ENCODE results near the gene BMP6.

DNA sequence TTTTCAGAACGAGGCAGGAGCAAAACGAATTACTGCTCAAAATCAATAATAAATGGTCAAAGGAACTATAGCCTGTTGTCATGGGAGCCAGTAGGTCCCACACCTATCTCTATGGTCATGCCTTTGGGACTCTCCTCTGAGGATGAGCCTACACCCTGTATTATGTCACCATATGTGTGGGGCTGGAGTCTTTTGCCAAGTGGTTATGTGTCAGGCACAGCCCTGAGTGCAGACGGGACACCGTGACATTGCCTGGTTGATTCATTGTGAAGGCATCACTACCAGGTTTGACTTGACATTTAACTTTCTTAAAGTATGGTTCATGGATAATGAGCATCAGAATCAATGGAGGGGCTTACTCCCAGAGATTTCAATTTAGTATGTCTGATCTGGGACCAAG lies 23.6 kb downstream of the BMP6 start:
- TF ChIP-seq GATA2 (IDR thresholded peaks at IDR 0.05; ENCODE audit: low read depth, low read length) (no peak), GATA3 (IDR thresholded peaks at IDR 0.05; ENCODE audit: low read depth, low read length) (no peak)

Data from SH-SY5Y (cell line).